ENCODE measurements around the gene PFDN2.
"Not testable (repeated sequence)": the region's sequence is repeated elsewhere in the genome, so short reads cannot be mapped to it uniquely, and the experiment has no call there.

Gene PFDN2

GRCh38 chr1:161080441-161081405, 37.1 kb downstream of the PFDN2 start:
- no peak for DNase-seq

GRCh38 chr1:161079436-161080110, 38.3 kb downstream of the PFDN2 start:
- DNase-seq, result no peak

GRCh38 chr1:161077426-161077825, 40.4 kb downstream of the PFDN2 start:
- DNase-seq, result no peak

- no peak for DNase-seq
These were observed 41.4 kb downstream of the PFDN2 start for GRCh38 chr1:161076410-161076809.

- DNase-seq, result no peak
These were observed 43.0 kb downstream of the PFDN2 start for GRCh38 chr1:161074676-161075368.

GRCh38 chr1:161073474-161074121, 44.2 kb downstream of the PFDN2 start:
- no peak for DNase-seq

- DNase-seq, result no peak
These were observed 44.9 kb downstream of the PFDN2 start for GRCh38 chr1:161072751-161073449.

GRCh38 chr1:161071886-161072371, 45.9 kb downstream of the PFDN2 start:
- DNase-seq, result peak; percentile 41

- no peak for DNase-seq
These were observed 47.1 kb downstream of the PFDN2 start for GRCh38 chr1:161070761-161071160.

GRCh38 chr1:161069731-161070270, 48.0 kb downstream of the PFDN2 start, which contains the start of gene ARHGAP30:
Gene ARHGAP30, minus strand, starts transcription at chr1:161069891. Its CDS starts 267 bp downstream, at chr1:161069624.
- DNase-seq, result peak; percentile 74

- DNase-seq, result no peak
These were observed 48.6 kb downstream of the PFDN2 start for GRCh38 chr1:161069241-161069640.

- DNase-seq, result peak; percentile 74
These were observed 49.3 kb downstream of the PFDN2 start for GRCh38 chr1:161068306-161069234.

- DNase-seq, result no peak
These were observed 51.1 kb downstream of the PFDN2 start for GRCh38 chr1:161066694-161067093.

GRCh38 chr1:161065681-161066080, 52.2 kb downstream of the PFDN2 start:
- DNase-seq, result not testable (repeated sequence)

GRCh38 chr1:161063936-161064335, 53.9 kb downstream of the PFDN2 start:
- DNase-seq, result not testable (repeated sequence)

- no peak for DNase-seq
These were observed 56.4 kb downstream of the PFDN2 start for GRCh38 chr1:161061419-161061818.

GRCh38 chr1:161059293-161059692, 58.5 kb downstream of the PFDN2 start:
- no peak for DNase-seq

GRCh38 chr1:161054805-161055204, 63.0 kb downstream of the PFDN2 start:
- DNase-seq, result no peak

- DNase-seq, result no peak
These were observed 63.6 kb downstream of the PFDN2 start for GRCh38 chr1:161054232-161054631.

- DNase-seq, result no peak
These were observed 64.9 kb downstream of the PFDN2 start for GRCh38 chr1:161052899-161053298.

Measured in femur (tissue), 1 donor.